RWPE1 (cell line): Measurements from ENCODE around the gene MAB21L4.

Experiments used
- CTCF ChIA-PET: fragments of 350-600 bp; sonication (Branson Sonifier 250); formaldehyde crosslinking; extraction: SDS; loops from one replicate; lab custom pipeline; 2021; lab: Yijun Ruan, JAX
- POLR2A ChIA-PET: fragments of 400-600 bp; formaldehyde crosslinking; extraction: SDS; loops from one replicate; lab custom pipeline; 2020; ENCODE audit warnings: antibody characterized with exemption; ENCODE audit not compliant: low non-redundant PET; lab: Yijun Ruan, JAX
- DNase-seq: peaks from one replicate; pipeline ENCODE4 v3.0.0; 2012; ENCODE audit warnings: low spot score
- H3K27ac ChIP-seq: fragments of 450-650 bp; 2 replicates; pipeline ENCODE4 v1.5.1; 2017
- CTCF ChIP-seq: fragments of 450-650 bp; conservative IDR thresholded peaks from 2 replicates; pipeline ENCODE4 v1.5.1; 2017; ENCODE audit warnings: low read depth, mild to moderate bottlenecking

Gene MAB21L4

GRCh38 chr2:240888130-240888889, 7.6 kb downstream of the MAB21L4 start:
- POLR2A ChIA-PET, result no interaction called here
- DNase-seq, result no peak
- H3K27ac ChIP-seq, result no peak overlapping the region
- TF ChIP-seq CTCF, result no peak
- CTCF ChIA-PET, result no interaction called here

- no peak for TF ChIP-seq CTCF
- H3K27ac ChIP-seq, result no peak overlapping the region
- CTCF ChIA-PET, result no interaction called here
- no peak for DNase-seq
- POLR2A ChIA-PET, result no interaction called here
Measured at GRCh38 chr2:240887631-240888030, 8.3 kb downstream of the MAB21L4 start.

- TF ChIP-seq CTCF, result no peak
- no peak for DNase-seq
- ChIA-PET CTCF (no interaction called here), POLR2A (no interaction called here)
- no peak overlapping the region for H3K27ac ChIP-seq
Measured at GRCh38 chr2:240886678-240887609, 9.0 kb downstream of the MAB21L4 start.

GRCh38 chr2:240886023-240886565, 9.9 kb downstream of the MAB21L4 start:
- TF ChIP-seq CTCF, result no peak
- POLR2A ChIA-PET, result no interaction called here
- no peak for DNase-seq
- CTCF ChIA-PET, result no interaction called here
- no peak overlapping the region for H3K27ac ChIP-seq

GRCh38 chr2:240885566-240885965, 10.4 kb downstream of the MAB21L4 start:
- CTCF ChIA-PET, result no interaction called here
- DNase-seq, result no peak
- no peak for TF ChIP-seq CTCF
- POLR2A ChIA-PET, result no interaction called here
- no peak overlapping the region for H3K27ac ChIP-seq

GRCh38 chr2:240884745-240885144, 11.2 kb downstream of the MAB21L4 start:
- no peak overlapping the region for H3K27ac ChIP-seq
- no peak for DNase-seq
- POLR2A ChIA-PET, result no interaction called here
- no peak for TF ChIP-seq CTCF
- CTCF ChIA-PET, result interaction anchor here (0.5 kb wide), 1 partner anchor 334 kb away, joined by 3 read pairs; no protein-coding TSS in a partner anchor
